KBM-7 (cell line): ENCODE results near the gene NNAT.

Experiments used
- DNase-seq: peaks from one replicate; pipeline ENCODE4 v3.0.0-alpha.2; 2015
- in situ Hi-C: fragments of 300-500 bp; cut with MboI; formaldehyde crosslinking; loops from 2 replicates; pipeline ENCODE4 v1.14.3; 2020; ENCODE audit warnings: low sequenced_read_pairs, low pct_unique_long_range_greater_than_20kb, mixed read lengths

Gene NNAT

DNA sequence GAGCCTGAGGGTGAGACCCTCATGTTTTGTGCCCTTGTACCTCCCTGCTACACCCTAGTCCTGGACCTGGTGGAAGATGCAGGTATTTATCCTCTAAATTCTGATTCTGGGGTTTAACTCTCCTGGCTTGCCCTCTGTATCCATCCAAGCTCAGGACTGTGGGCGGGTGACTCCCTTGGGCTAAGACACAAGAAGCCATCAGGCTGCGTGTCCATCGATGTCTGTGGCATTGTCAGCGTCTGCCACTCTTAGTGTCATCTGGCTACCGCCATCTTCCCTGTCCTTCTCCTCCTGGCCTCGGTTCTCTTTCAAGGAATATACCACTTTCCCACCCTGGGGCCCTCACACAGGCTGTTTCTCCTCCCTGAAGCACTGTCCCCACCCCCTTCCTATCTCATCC is 35.5 kb downstream of the NNAT start:
- DNase-seq: no peak
- in situ Hi-C loops: no loop called here

DNA sequence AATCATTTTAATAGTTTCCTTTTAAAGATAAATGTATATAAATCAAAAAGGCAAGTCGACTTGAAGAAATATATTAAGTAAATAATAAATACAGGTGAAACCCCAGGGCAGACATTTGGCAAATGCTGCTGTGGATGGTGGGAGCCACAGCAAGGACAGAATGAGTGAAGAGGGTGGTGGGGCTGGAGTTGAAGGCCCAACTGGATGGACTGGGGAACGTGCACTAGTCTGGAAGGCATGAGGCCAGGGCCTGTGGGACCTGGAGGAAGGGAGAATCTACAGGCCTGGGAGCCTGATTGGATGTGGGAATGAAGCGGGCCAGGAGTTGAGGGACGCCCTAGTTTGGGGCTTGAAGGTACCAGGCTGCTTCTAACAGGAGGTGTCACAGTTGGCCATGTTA is 37.3 kb downstream of the NNAT start:
- in situ Hi-C loops: no loop called here
- DNase-seq: no peak

- in situ Hi-C loops: no loop called here
- no peak for DNase-seq
Measured at GRCh38 chr20:37558779-37559178, 37.7 kb downstream of the NNAT start.

GRCh38 chr20:37559312-37560027 is 38.4 kb downstream of the NNAT start:
- DNase-seq: no peak
- in situ Hi-C loops: no loop called here

DNA sequence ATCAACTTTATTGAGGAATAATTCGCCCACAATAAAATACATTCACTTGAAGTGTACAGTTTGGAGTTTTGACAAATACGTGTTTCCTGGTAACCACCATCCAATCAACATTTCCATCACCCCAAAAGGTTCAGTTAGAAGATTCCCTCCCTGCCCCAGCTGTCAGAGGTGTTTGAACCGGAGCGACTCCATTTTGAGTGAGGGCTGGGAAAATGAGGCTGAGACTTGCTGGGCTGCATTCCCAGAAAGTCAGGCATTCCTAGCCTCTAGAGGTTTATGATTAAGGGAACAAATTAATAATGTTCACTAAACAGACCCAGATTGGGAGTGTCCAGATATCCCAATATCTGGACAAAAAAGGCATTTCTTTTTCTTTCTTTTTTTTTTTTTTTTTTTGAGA is 39.6 kb downstream of the NNAT start:
- no peak for DNase-seq
- in situ Hi-C loops: no loop called here

- in situ Hi-C loops: no loop called here
- DNase-seq: no peak
Measured at GRCh38 chr20:37562695-37563480, 41.8 kb downstream of the NNAT start.

DNA sequence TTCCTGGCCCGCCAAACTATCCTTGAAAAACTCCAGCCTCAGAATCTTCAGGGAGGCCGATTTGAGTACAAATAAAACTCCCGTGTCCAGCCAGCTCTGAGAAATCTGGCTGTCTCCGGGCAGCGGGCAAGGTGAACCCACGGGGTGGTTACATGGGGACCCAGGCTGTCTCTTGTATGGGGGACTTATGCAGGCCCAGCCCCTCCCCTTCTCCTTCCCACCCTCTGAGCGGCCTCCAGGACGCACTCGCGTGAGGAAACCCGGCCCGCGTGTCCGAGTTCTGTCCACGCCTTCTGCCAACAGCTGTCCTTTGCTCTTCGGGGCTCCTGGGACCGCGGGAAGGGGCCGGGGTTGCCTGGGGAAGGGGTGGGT is 43.0 kb downstream of the NNAT start:
- DNase-seq: no peak
- in situ Hi-C loops: no loop called here

- in situ Hi-C loops: no loop called here
Measured at GRCh38 chr20:37564388-37565133, 43.5 kb downstream of the NNAT start.

GRCh38 chr20:37565134-37565811 is 44.2 kb downstream of the NNAT start:
- no peak for DNase-seq
- in situ Hi-C loops: no loop called here

More at GRCh38 chr20:37564388-37565133, 43.5 kb downstream of the NNAT start:
- DNase-seq: peak; percentile 64

GRCh38 chr20:37566590-37567330 is 45.7 kb downstream of the NNAT start:
- in situ Hi-C loops: no loop called here
- DNase-seq: no peak

- in situ Hi-C loops: no loop called here
- no peak for DNase-seq
Measured at GRCh38 chr20:37567331-37567665, 46.2 kb downstream of the NNAT start.

DNA sequence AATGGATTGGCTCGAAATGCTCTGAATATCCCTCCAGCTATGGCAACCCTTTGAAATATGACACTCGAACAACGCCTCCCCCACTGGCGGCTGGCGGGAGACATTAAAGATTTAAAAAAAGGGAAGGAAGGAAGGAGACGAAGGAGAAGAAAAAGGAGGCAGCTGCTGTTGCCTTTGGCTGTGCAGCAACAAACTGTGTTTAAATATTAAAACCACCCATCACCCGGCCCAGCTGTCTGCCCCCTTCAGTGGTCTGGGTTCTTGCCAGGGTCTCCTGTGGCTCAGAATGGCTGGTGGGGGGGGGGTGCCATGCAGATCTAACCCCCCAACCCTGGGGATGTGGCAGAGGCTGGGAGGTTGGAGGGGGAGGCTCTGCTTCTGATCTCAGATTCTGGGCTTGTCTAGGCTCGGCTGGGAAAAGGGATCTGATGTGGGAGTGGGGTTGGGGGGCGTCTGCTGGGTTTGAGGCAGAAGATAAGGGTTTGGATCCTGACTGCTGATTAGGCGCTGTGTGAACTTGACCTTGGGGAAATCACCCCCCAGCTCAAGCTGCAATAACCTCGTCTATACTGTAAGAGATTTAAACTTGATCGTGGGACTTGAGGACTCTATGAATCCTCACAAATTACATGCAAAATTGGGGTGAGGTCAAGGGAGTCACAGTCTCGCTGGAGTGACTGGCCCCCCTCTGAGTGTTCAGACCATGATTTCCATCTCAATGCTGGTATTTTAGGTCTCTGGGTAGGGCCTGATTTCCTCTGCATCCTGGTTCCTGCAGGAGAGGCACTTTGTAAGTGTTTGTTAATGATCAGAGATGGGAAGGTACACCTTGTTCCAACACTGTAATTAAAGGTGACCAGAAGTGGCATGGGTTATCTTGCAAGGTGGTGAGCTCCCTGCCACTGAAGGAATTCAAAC is 46.9 kb downstream of the NNAT start:
- peak; percentile 88 for DNase-seq
- in situ Hi-C loops: no loop called here

GRCh38 chr20:37570419-37570818 is 49.4 kb downstream of the NNAT start:
- in situ Hi-C loops: no loop called here
- DNase-seq: no peak

- in situ Hi-C loops: no loop called here
- no peak for DNase-seq
Measured at GRCh38 chr20:37571033-37571432, 50.0 kb downstream of the NNAT start.
